ENCODE data around the gene GUCY1A1.

GUCY1A1 gene

DNA sequence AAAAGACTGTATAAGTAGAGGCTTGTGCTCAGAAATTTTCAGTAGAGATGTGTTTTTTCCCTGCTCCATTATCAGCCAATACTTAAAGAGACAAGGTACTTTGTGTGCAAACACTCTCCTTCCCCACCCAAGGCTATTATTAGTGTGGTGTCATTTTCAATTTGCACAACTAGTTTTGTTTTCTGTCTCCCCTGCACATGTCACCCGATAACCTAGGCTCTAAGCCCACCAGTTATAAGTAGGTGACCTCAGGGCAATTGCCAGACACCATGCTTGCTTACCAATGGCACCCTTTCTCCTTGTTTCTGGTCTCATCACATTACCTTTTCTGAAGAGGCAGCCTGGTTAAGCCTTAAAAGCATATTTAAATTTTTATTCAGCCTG, 8.0 kb upstream of the GUCY1A1 start:
- no peak for DNase-seq (ENCODE audit: low read depth)

DNA sequence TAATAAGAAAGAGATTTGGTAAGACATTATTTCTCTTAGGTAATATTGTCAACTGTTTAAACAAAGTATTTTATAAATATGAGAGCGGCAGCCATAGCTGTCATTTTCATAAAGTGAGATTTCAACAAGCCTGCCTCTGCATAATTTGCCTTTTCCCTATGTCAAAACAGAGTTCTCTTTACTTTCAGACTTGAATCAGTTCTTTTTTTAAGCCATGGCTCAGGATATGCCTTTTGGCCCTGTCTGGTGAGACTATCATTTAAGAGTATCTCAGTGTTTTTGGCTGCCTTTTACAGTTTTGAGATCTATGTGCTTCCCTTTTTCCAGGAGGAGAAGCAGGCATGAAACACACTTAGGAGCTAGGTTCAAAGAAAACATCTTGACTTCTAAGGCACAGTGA, 7.5 kb upstream of the GUCY1A1 start:
- DNase-seq (ENCODE audit: low read depth) = no peak

DNA sequence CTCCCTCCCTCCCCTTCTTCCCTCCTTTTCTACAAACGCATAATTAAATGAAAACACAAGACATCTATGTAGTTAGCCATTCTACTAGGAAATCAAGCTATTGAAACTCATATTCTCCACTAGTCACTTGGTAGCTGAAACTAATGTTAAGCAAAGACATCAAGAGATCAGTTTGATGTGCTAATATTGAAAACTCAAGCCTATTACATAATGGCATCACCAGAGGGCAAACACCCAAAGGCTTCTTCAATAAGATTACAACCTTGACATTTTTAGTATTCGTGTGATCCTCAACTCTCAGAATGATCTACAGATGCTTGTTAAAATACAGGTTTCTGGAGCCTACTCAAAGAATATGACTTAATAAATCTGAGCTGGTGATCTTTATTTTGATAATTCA, 6.2 kb upstream of the GUCY1A1 start:
- DNase-seq (ENCODE audit: low read depth) = no peak

DNA sequence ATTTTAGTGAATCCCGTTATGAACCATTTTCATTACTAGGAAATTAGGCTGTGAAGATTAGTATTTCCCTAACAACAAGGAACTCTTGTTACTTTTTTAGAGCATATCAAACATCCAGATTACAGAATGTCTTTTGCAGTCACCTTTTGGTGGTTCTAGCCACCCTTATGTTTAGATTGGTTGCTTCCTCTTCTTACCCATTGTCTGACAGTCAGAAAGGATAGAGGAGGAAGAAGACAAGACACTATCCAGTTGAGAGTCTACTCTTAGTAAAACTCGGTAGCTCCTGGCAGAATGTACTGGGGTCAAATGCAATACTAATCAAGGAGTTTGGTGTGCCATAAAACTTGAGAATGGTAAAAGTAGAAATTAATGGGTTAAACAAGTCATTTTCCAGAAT, 1.6 kb upstream of the GUCY1A1 start:
- DNase-seq (ENCODE audit: low read depth) = no peak

DNA sequence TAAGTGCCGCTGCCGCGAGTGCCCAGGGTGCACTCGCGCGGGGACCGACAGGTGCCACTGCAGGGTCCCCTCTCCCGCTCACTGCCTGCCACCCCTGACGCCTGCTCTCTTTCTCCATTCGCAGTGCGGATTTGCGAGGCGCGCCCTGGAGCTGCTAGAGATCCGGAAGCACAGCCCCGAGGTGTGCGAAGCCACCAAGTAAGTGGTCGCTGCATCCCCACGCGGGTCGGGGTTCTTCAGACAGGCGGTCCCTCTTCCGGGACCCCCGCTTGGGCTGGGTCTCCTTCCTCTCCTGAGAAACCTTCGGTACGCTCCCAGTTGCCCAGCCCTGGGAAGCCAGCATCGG, 547 bp downstream of the GUCY1A1 start:
- DNase-seq (ENCODE audit: low read depth) = peak; percentile 6

DNA sequence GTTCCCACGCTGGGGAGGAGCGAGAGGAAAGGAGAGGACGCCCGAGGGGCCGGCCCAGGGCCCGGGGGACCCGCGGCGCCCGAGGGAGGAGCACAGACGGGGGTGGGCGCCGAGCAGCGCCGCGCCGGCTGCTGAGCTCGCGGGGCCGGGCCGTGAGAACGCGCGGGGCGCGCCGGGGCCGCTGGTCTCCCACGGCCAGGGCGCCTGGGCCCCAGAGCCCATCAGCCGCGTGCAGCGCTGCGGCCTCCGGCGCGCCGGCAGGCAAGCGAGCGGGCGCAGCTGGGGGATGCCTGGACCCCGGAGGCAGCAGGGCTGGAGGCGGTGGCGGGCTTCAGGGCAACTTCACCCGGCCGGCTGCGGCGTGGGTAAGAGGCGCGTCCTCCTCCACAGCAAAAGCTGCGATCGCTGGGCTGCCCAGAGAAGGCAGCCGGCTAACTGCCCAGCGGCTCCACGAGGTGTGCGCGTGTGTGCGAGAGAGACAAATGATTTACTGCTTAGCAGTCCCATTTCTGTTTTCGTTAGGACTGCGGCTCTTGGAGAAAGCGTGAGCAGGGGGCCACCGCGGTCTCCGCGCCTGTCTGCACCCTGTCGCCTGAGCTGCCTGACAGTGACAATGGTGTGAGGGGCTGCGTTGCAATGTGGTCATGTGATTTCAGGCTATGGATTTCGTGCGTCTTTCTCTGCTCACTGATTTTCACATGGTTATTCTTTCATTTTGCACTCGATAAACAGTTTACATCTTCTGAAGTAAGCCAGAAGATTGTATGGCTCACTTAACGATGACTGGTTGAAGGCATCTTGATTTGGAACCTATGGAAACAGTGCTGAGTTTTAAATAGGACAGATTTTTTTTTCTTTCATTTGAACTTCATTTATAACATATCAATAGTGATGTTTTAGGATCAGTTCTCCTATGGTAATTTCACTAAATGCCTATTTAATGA, 1.2 kb downstream of the GUCY1A1 start:
- DNase-seq (ENCODE audit: low read depth) = peak; percentile 1

DNA sequence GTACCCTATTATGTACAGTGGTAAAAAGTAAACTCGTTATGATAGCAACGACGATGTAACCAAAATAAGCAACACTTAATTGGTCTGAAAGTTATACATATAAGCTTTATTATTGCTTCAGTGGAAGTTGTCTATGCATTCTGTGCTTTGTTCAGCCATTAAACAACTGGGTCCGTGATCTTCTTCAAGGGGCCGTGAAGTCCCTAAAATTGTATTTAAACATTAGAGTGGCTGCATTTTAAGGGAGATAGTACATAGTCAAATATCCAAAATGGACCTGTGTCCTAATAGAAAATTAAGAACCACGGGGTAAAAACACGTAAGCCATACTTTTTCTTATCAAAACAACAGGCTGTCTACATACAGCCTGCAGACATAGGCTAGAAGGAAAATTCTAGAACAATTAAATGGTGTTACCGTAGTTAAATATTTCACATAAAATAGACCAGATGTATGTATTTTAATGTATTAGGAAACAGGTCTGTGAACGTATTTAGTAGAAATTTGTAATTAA, 2.1 kb downstream of the GUCY1A1 start:
- DNase-seq (ENCODE audit: low read depth) = no peak

DNA sequence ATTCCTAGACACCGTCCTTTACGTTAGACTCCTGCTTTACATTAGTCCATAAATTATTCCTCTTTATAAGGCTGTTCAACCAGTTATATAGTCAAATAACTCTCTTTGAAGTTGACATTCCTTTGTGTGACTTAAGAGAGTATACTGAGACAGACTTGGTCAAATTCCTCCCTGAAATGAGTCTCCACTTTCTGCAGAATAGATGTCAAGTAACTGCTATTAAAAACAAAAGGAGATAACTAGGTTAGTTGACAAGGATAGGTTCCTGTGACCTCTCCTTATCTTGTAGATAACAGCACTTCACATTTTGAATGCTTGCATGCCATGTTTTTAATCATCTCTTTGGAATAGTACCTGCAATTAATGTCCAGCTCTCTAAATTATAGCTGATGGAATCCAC, 5.7 kb downstream of the GUCY1A1 start:
- no peak for DNase-seq (ENCODE audit: low read depth)

DNA sequence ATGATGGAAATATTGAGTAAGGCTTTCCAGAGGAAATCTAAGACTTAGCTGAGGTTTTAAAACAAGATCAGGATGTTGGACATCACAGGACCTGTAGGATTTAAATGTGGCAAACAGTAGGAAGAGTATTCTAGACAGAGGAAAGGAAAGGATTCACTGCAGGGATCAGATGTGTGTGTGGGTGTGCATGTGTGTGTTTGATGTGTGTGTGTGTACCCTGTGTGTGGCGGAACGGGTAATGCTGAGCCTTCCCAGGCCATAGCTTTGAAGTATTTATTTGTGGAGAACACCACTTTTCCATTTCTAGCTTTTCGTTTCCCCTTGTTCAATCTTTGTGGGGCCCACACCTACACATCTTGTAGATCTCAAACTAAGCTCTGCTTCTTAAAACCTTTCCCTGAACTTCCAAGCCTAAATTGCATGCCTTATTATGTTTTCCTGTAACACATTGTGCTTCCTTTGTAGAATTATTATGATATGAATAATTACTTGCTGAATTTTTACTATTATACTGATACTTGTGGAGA, 6.9 kb downstream of the GUCY1A1 start:
- no peak for DNase-seq (ENCODE audit: low read depth)

DNA sequence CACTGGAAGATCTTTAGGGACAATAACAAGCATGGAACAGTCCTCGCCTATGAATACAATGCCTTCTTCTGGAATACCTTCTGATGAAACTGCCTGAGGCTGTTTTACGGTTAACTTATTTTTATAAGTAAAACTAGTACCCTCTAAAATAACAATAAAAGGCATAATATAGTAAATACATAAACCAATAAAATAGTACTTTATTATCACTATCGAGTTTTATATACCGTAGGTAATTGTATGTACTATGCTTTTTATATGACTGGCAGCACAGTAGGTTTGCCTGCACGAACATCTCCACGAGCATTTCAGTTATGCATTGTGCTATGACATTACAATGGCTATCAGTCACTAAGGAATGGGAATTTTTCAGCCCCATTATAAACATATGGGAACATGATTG, 8.0 kb downstream of the GUCY1A1 start:
- no peak for DNase-seq (ENCODE audit: low read depth)

DNA sequence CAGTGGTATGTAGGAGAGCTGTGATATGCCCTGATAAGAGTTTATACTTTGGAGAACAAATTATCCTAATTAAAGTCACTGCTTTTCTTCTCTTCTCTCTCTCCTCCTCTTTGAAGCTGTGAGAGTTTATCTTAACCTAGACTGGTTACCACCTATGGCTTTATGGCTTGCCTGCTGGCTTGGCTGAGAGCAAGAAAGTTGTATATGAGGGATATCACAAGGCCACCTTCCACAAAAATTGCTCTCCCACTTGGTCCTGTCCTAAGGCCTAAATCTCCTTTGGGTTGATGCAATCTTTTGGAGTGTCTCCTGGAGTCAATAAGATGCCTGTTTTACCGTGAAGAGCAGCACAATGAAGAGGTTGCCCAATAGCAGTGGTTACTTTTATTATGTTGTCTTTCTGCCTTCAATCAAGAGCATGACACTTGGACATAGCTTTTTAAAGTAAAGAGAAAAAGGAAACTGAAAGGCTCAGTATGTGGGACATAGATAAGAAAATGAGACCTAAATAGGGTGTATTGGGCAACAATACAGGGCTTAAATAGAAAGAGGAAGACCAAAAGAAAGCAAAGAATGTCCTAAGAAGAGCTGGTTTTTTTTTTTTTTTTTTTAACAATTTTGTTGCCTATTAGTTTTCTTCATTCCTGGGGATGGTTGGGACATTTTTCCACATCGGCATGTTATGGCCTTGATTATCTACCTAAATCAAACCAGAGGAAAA, 9.2 kb downstream of the GUCY1A1 start:
- DNase-seq (ENCODE audit: low read depth) = no peak

DNA sequence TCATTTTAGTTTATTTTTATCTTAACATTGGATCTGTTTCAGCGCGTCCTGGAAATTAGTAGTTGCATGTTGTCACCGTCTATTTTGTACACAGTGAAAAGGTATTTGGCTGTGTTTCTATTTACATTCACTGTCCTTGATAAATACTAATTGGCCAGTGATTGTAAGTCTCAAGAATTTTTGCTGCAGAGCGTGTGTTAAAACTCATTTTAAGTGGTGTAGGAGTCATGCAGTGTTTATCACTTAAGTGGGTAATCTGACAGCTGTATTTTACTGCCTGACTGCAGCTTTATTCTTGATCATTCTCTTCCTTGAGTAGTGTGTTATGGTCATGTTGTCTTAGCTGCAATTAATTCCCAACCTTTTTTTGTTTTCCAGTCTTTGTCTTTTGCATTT, 9.8 kb downstream of the GUCY1A1 start:
- DNase-seq (ENCODE audit: low read depth) = no peak

DNA sequence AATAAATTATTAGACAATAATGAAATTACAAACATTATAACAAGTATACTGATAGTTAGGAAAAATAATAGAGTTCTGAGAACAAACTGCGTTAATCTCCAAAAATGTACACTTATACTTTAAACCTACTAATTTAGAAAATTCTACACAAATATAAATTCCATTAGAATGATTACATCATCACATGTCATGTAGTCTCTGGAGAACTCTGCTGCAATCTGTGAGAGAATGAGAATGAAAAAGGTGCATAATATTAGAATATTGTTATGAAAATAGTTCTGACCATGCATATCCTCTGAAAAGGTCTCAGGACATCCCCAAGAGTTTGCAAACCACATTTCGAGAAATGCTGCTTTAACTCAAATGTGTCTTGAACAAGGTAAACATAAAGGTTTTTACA, 11.4 kb downstream of the GUCY1A1 start:
- DNase-seq (ENCODE audit: low read depth) = no peak

DNA sequence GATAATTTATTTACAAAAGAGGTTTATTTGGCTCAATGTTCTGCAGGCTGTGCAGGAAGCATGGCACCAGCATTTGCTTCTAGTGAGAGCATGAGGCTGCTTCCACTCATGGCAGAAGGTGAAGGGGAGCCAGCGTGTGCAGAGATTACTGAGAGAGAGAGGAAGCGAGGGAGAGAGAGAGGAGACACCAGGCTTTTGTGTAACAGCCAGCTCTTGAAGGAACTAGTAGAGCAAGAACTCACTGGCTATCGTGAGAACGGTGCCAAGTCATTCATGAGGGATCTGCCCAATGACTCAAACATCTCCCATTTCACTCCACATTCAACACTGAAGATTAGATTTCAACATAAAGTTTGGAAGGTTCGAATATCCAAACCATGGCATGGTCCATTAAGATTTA, 12.7 kb downstream of the GUCY1A1 start:
- no peak for DNase-seq (ENCODE audit: low read depth)

DNA sequence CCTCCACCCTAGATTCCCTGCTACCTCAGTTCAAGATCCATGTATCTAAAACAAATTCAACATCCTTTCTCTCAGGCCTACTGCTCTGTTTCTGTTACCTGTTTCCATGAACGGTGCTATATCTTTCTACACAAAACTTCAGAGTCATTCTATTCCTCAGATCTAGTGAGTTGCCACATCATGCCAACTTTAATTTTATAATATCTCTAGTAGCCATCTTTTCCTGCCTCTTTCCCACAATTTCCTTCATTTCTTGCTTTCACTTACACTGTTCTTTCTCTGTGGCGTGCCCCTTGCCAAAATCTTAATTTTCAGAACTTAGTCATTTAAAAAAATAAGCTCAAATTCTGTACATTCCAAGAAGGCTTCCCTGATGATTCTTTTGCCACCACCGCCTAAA, 15.2 kb downstream of the GUCY1A1 start:
- no peak for DNase-seq (ENCODE audit: low read depth)

DNA sequence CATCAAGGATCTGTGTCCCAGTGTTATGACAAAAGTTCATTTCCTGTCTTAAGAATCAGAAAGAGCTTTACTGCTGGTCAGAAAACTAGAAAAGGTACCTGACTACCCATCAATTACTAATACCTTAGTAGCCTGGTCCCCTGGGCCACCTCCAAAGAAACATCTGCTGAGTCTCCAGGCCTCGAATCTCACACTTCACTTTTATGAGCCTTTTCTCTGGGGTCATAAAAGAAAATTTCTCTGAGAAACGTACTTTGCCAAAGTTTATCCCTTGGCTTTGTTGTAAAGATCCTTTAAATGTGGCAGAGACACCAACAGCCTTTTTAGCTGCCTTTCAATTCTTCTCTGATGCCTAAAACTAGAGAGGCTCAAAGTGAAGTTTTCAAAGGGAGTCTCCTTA, 17.8 kb downstream of the GUCY1A1 start:
- no peak for DNase-seq (ENCODE audit: low read depth)

DNA sequence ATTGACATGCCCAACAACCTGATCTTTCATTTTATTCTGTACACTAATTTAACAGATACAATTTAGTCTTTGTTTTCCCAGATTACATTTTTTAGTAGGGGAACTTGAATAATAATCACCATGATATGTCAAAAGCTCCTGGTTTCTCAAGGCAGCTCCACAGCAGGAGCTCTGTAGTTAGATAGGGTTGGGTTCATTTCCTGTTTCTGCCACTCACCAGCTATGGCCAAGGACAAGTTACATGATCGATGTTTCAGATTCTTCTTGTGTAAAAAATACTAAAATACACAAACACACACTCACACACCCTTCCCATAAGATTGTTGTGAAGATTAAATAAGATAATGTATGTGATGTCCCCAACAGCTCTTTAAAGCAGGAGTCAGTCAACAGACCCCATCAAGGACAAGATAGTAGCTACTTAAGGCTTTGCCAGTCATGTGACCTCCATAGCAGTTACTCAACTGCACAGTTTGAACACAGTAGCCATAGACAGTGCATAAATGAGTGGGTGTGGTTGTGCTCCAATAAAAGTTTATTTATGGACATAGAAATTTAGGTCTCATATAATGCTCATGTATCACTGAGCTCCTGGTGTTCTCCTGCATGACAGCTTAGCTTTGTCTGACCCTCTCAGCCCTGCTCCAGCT, 18.4 kb downstream of the GUCY1A1 start:
- no peak for DNase-seq (ENCODE audit: low read depth)

DNA sequence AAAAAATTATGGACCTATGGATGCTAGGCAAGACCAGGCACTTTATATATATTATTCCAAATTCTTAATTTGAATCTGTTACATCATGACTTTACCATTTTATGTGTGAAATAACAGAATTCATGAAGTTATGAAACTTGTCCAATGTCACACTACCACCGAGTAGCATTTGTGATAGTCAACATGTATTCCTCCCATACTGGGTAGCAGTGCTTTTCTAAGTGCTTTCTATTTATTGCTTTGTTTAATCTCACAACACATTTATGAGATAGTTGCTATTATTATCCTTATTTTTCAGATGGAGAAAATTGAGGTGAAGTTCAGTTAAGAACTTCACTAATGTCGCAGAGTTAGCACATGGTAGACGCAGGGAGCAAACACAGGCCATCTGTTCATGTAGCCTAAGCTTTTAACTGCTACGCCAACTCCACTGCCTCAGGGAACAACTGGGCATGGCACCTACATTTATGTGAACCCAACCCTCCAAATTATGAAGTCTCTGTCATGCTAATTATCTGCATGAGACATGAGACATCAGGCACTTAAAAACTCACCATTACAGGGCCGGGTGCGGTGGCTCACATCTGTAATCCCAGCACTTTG, 20.8 kb downstream of the GUCY1A1 start:
- DNase-seq (ENCODE audit: low read depth) = no peak

DNA sequence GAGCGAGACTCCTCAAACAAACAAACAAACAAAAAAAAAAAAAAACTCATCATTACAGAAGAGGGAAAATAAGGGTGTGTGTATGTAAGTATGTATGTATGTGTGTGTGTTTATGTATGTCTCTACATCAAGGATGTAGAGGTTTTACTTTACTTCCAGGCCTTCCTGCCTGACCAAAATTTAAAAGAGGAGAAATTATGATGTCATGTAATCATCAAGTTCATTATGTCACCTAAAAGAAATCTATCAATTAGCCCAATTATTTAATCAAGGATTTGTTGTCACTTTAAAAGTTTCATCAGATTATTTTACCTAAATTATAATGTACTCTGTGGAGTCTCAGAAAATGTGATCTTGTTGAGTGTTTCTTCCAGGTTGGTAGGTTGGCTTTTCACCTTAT, 21.6 kb downstream of the GUCY1A1 start:
- DNase-seq (ENCODE audit: low read depth) = no peak

DNA sequence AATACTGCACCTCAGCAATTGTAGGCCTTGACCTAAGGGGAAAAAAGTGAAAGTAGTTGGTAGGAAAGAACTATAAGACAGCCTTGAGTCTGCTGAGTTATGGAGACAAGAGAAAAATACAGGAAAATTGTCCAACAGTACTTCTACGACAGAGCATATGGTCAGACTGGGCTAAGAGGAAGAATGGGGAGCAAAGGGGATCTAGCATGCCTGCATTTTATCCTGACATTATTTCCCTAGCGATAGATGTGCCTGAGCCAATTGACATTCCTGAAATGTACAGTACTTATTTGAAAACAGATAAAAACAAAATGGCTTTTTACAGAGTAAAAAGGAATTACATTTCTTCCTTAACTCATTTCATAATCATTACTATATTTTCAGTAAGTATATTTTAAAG, 22.2 kb downstream of the GUCY1A1 start:
- no peak for DNase-seq (ENCODE audit: low read depth)

DNA sequence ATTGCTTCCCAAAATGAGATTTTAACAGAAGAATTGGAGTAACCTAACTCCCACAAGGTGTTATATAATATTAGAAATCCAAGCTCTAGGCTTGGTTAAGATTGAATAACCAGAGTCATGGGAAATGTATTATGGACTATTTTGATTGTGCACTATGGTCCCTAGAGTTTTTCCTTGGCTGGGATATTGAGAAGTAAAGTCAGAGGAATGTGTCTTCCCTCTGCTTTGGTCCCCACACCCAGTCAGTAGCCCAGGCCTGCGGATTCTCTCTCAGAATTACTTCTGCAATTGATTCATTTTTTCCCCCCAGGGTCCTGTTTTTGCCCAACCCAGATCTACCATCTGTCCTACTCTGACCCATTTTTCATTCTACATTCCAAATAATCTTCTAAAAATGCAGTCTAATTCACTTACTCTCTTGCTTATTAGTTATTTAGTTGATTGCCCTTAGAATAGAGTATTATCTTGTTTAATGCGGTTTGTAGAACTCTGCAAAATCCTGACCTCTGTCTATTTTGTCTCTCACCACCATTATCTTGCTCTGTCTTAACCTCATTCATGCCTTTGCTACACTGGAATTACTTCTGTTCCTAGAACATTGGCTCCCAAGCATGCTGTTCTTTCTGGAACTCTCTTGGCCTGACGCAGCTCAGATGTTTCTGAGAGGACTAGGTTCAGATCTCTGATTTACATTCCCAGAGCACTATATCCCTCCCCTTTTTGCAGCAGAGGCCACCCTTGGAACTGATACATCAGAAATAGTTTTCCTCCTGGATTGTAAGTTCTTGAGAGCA, 23.6 kb downstream of the GUCY1A1 start:
- no peak for DNase-seq (ENCODE audit: low read depth)
